ENCODE measurements around the gene CD300LB.
"Not testable (repeated sequence)": the region's sequence is repeated elsewhere in the genome, so short reads cannot be mapped to it uniquely, and the experiment has no call there.

The CD300LB gene

GRCh38 chr17:74488276-74488675, 43.0 kb downstream of the CD300LB start:
- not testable (repeated sequence) for DNase-seq

GRCh38 chr17:74485841-74486240, 45.4 kb downstream of the CD300LB start:
- no peak for DNase-seq

DNA sequence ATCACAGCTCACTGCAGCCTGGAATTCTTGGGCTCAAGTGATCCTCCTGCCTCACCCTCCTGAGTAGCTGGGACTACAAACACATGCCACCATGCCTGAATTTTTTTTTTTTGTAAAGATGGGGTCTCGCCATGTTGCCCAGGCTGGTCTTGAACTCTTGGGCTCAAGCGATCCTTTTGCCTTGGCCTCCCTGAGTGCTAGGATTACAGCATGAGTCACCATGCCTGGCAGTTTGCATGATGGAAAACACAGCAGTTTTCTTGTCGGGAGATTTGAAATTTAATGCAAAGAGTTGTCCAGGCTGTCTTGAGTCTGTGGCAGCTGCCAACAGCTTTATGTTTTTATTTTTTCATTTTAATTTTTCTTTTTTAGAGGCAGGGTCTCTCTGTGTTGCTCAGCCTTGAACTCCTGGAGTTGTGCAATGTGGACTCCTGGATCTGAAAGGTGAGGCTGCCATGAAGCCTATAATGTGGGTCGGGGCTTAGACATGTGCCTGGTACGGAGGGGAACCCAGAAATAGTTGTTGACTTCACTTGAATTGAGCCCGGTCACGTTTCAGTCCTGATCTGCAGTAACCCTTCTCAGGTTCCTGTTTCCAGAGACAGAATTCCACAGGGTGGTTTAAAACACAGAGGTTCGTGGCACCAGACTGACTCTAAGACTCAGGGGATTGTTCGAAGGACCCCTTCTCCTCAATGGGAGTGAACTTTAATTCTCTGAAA, 46.1 kb downstream of the CD300LB start:
- DNase-seq, result no peak

GRCh38 chr17:74484066-74484465, 47.2 kb downstream of the CD300LB start:
- DNase-seq, result no peak

DNA sequence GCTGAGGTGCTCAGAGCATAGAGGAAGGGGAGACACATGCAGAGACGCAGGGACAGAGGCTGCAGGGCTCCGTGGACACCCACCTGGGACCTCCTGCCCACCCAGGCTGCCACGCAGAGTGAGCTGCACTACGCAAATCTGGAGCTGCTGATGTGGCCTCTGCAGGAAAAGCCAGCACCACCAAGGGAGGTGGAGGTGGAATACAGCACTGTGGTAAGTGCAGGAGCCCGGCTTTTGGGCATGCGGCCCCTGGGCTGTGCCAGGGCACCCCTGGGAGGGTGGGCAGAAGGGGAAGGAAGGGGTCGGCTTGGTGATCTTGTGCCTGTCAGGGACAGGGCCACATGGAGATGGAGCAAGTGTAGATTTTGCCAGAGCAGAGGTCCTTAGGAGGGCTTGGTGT, 49.7 kb downstream of the CD300LB start:
- DNase-seq, result no peak

GRCh38 chr17:74480290-74480689, 51.0 kb downstream of the CD300LB start:
- DNase-seq, result peak; percentile 21

DNA sequence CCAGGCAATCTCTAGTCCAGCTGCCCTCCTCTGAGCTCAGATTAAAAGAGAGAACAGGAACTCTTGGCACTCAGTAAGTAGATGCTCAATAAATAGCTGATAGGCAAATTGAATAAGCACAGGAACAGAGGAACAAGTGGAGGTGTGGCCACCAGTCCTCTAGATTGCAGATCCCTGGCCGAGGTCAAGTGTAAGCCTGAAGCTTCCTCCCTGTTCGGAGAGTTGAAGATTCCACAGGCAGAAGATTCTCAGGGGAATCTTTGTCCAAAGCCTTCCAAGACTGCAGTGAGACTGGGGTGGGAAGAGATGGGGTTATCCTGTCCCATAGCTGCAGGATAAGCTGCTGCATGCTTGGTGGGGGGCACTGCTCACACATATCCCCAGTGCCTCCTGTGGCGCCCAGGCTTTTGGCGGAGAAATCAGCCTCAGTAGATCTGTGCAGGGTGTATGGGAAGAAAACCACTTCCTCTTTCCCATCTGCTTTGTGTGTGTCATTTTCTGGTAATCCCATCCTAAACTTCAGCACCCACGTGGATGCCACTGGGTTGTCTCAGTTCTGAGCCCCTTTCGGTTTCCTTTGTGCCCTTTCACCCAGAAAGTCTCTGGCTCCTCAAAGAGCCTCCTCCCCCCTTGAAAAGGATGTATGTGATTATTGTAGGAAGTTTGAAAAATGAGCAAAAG, 52.7 kb downstream of the CD300LB start:
- no peak for DNase-seq

DNA sequence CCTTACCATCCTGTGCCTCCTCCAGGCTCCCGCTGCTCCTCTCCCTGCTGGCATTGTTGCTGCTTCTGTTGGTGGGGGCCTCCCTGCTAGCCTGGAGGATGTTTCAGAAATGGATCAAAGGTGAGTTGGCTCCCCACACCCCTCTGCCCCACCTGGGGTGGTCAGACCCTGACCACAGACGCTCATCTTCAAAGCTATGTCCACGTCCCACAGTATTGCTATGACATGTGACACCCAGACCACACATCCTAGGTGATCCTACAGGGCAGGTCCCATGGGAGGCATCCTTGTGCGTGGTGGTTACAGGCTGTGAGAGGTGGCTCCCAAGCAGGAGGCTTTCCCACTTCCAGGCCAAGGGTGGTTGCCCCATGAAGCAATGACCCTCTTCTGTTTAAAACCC, 53.9 kb downstream of the CD300LB start:
- DNase-seq, result no peak

DNA sequence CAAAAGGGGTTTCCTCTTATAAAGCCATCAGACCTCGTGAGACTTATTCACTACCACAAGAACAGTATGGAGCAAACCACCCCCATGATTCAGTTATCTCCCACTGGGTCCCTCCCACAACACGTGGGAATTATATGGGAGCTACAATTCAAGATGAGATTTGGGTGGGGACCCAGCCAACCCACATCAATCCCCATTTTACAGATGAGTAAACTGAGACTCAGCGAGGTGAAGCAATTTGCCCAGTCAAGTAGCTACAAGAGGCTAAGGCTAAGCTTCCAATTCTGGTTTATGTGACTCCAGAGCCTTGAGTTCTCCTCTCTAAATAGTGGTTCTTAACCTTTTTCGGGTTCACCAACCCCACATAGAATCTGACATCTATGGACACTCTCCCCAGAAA, 56.1 kb downstream of the CD300LB start:
- no peak for DNase-seq

DNA sequence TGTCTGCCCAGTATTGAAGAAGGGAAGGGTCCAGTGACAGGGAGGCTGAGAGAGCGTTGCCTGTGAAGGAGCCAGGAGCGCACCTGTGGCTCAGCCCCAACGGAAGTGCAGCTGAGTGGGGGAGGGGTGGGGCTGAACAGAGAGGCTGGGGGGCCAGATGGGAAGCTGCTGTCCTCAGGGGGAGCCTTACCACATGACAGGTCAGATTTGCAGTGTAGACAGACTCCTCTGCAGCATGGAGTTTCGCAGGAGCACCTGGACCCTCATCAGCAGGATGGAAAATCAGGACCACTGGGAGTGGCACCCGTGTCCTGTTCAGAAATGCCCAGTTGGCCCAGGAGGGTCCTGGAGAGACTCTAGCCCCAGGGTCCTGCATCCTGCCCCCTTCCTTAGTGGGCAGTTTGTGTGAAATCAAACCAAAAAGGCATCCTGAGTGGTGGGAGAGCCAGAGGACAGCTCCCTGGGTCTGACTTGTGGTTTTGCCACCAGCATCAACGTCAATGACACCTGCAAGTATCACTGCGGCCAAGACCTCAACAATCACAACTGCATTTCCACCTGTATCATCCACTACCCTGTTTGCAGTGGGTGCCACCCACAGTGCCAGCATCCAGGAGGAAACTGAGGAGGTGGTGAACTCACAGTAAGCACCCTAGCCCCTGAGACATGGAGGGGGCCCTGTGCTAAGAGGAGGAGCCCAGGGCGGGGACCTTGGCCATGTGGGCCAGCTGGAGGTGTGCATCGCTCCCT, 57.1 kb downstream of the CD300LB start:
- DNase-seq, result peak; percentile 59

DNA sequence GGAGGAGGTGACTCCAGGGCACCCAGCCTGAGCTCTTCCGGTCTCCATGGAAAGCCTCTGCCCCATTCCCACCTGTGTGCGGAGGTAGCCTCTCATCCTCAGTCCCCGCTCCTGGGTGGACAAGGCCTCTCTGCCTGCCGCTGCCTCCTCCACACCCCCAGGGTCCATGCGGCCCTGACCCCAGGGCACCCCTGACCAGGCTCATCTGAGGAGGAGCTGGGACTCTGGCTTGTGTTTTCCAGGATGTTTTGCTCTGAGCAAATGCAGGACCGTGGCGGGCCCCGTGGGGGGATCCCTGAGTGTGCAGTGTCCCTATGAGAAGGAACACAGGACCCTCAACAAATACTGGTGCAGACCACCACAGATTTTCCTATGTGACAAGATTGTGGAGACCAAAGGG, 58.0 kb downstream of the CD300LB start:
- DNase-seq, result no peak

GRCh38 chr17:74472890-74473289, 58.4 kb downstream of the CD300LB start:
- no peak for DNase-seq

GRCh38 chr17:74471341-74471740, 59.9 kb downstream of the CD300LB start:
- DNase-seq, result no peak

Data from NCI-H69 (cell line).